ENCODE results near the gene PPP6R2. TPM values are rescaled to one million over a fixed set of nuclear protein-coding genes. Genes with fewer than 3 reads are reported as not detected.

PPP6R2 gene
- total RNA-seq, 1 experiment from 2014 or later, result 42.6 TPM

DNA sequence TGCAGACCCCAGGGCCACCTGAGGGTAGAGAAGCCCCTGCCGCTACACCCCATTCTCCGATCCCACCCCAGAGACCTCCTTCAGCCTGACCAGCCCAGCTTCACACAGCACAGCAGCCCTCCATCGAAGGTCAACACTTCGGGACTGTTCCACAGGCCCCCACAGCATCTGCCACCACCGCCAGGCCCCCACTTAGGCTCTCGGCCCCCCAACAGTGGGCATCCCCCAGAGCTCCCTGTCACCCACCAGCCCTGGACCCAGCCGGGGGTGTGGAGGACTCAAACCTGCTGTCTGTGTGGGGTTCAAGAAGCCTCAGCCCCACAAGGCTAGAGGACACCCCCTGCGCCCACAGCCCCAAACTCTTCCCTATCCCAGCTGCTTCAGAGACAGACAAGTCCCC, 125.5 kb downstream of the PPP6R2 start:
- Histone ChIP-seq H3K27ac (ENCODE audit: insufficient read length, low read depth, low read length) (no peak overlapping the region), H3K9ac (ENCODE audit: extremely low read depth, insufficient read length, low read length) (no peak overlapping the region), H4K91ac (ENCODE audit: insufficient read length, low read depth, low read length) (no peak overlapping the region), H3K4me1 (ENCODE audit: insufficient read depth, low read length) (no peaks in the 10 kb centered on the region), H3K4me2 (ENCODE audit: insufficient read depth, insufficient read length, low read length) (no peak overlapping the region), H2BK120ac (ENCODE audit: low read depth, low read length, poor library complexity, severe bottlenecking) (no peak overlapping the region), H3K14ac (ENCODE audit: insufficient read depth, low read length) (no peak overlapping the region), H2BK15ac (ENCODE audit: low read depth, low read length) (no peak overlapping the region), H3K79me1 (ENCODE audit: insufficient read depth, low read depth, low read length, poor library complexity, severe bottlenecking) (peaks cover 14% of the 10 kb centered on the region), H2BK12ac (ENCODE audit: insufficient read length, low read depth, low read length) (no peak overlapping the region), H4K20me1 (ENCODE audit: control insufficient read depth, insufficient read depth, insufficient read length) (peaks cover 1% of the 10 kb centered on the region), H3K9me3 (ENCODE audit: control insufficient read depth, low read depth, low read length) (no peaks in the 10 kb centered on the region), H3K27me3 (ENCODE audit: insufficient read depth, low read length) (no peaks in the 10 kb centered on the region), H3T11ph (ENCODE audit: low read length) (no peak overlapping the region), H3K23ac (ENCODE audit: insufficient read length, low read depth, low read length) (no peak overlapping the region), H2BK20ac (ENCODE audit: low read depth, low read length, poor library complexity, severe bottlenecking) (no peak overlapping the region), H2AK5ac (ENCODE audit: insufficient read length, low read length) (no peak overlapping the region), H3K79me2 (ENCODE audit: insufficient read depth, low read length) (peaks cover 12% of the 10 kb centered on the region; the same call in 1 of the 2 replicates), H4K5ac (ENCODE audit: insufficient read length, low read depth, low read length) (no peak overlapping the region), H3K4ac (ENCODE audit: low read depth, low read length) (no peak overlapping the region), H2AFZ (ENCODE audit: low read length) (no peak overlapping the region), H3K23me2 (ENCODE audit: insufficient read length, low read depth, low read length, poor library complexity, severe bottlenecking) (no peaks in the 10 kb centered on the region), H3K56ac (ENCODE audit: insufficient read length, low read depth, low read length) (no peak overlapping the region), H2BK5ac (ENCODE audit: insufficient read length, low read length) (no peak overlapping the region), H3K18ac (ENCODE audit: insufficient read length, low read depth, low read length) (no peak overlapping the region), H4K8ac (replicated peaks; ENCODE audit: insufficient read length, low read depth, low read length) (no peak overlapping the region)
- Mint-ChIP-seq H3K36me3 (ENCODE audit: insufficient read depth in 1 of 3, low read depth in 3 of 3) (peaks cover 14 to 44% (median 33%) of the 10 kb centered on the region in 3 experiments; a peak in 6 of 7 replicates), H3K27ac (peak overlapping the region in 2 of 3 experiments; percentile 62 to 77; a peak in 3 of 7 replicates), H3K4me1 (peaks cover 20 to 22% of the 10 kb centered on the region in 2 experiments), H3K27me3 (ENCODE audit: low read depth) (no peaks in the 10 kb centered on the region), H3K4me3 (no peak overlapping the region), H3K9me3 (no peaks in the 10 kb centered on the region)
- no CpG with 5 or more reads among the region's 8 CpGs for WGBS (ENCODE audit: extremely low coverage, insufficient read length, low lambda C conversion rate)
- no peak for DNase-seq
- TF ChIP-seq, protein P1, sequence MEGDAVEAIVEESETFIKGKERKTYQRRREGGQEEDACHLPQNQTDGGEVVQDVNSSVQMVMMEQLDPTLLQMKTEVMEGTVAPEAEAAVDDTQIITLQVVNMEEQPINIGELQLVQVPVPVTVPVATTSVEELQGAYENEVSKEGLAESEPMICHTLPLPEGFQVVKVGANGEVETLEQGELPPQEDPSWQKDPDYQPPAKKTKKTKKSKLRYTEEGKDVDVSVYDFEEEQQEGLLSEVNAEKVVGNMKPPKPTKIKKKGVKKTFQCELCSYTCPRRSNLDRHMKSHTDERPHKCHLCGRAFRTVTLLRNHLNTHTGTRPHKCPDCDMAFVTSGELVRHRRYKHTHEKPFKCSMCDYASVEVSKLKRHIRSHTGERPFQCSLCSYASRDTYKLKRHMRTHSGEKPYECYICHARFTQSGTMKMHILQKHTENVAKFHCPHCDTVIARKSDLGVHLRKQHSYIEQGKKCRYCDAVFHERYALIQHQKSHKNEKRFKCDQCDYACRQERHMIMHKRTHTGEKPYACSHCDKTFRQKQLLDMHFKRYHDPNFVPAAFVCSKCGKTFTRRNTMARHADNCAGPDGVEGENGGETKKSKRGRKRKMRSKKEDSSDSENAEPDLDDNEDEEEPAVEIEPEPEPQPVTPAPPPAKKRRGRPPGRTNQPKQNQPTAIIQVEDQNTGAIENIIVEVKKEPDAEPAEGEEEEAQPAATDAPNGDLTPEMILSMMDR (conservative IDR thresholded peaks at IDR 0.05), result no peak

Measured in H9 (cell line).